GM20000 (cell line): ENCODE results near the gene WDFY3.
"Not testable (repeated sequence)": the region's sequence is repeated elsewhere in the genome, so short reads cannot be mapped to it uniquely, and the experiment has no call there.

ENCODE experiments used
- DNase-seq: peaks from one replicate; pipeline ENCODE4 v3.0.0; 2012; ENCODE audit warnings: low spot score
- CTCF ChIP-seq: IDR thresholded peaks from 2 replicates; pipeline ENCODE4 v1.5.1; 2012; ENCODE audit warnings: mild to moderate bottlenecking, control low read depth; ENCODE audit errors: extremely low read depth, missing control alignments

The WDFY3 gene

DNA sequence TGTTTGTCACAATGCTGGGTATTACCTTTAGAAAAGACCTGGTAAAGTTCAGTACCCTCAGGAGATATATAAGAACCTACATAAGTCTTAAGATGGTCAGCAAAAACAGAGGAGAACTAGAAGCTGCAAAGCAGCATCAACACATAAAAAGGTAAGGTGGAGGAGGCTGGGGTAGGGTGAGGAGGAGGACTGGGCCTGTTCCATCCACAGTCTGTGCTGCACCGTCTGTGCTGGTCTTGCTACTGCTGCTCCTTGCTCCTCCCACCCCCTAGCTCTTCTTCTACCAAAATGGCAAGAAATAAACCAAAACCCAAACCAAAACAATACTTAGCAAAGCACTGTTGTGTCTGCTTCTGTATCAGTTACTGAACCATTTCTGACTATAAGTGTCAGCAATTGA is 281.4 kb downstream of the WDFY3 start:
- TF ChIP-seq CTCF = no peak
- no peak for DNase-seq

GRCh38 chr4:84684361-84684760 is 282.1 kb downstream of the WDFY3 start:
- no peak for TF ChIP-seq CTCF
- no peak for DNase-seq

DNA sequence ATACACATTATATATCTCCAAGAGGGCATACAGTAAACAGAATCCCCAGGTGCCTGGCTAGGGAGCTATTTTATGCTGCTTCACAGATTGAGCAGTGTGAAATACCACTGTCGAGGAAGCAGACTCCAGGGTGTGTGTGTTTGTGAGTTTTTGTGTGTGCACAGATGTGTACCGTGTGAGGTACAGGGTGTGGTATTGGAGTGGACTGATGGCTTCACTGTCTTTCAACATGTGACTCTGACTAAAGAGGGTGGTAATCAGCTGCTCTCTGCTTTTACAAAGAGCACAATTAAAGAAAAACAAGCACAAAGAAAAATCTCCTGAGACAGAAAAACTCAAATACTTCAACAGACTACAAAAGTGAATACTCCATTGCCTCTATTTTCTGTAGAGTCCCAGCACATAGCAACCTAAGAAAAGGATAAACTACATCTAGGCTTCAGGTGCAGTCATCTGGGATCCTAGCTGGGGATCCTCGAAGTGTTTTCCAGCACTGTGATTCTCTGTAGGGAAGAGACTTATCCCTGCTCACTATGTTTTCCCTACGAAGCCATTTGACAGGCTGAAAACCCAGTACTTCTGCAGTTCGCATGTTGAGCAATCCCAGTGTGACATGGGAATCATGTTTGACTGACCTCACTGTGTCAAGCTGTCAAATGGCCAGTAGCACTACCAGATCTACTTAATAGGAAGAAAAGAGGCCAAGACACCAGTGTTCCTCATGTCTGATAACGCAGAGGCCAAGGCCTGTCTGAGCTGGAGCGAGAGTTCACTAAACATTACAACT is 283.2 kb downstream of the WDFY3 start:
- DNase-seq = no peak
- no peak for TF ChIP-seq CTCF

- DNase-seq = not testable (repeated sequence)
Observed at GRCh38 chr4:84682661-84683060, 283.8 kb downstream of the WDFY3 start.

GRCh38 chr4:84681486-84682274 is 284.8 kb downstream of the WDFY3 start:
- no peak for TF ChIP-seq CTCF
- DNase-seq = no peak

GRCh38 chr4:84680956-84681355 is 285.5 kb downstream of the WDFY3 start:
- TF ChIP-seq CTCF = no peak
- DNase-seq = no peak

GRCh38 chr4:84678976-84679744 is 287.3 kb downstream of the WDFY3 start:
- no peak for DNase-seq
- no peak for TF ChIP-seq CTCF
